Stimulated activated CD8-positive, alpha-beta memory T cell treated with anti-CD3 and anti-CD28 coated beads, Interleukin-12 subunit alpha, Interleukin-12 subunit beta, amount 100 ng/mL, for 24 hours (primary cell): ENCODE results near the gene ALS2.
"Not testable (repeated sequence)": the region's sequence is repeated elsewhere in the genome, so short reads cannot be mapped to it uniquely, and the experiment has no call there.

Experiments
- DNase-seq: peaks from one replicate; pipeline ENCODE4 v3.0.0-alpha.2; 2020; ENCODE audit errors: extremely low read depth

The ALS2 gene

DNA sequence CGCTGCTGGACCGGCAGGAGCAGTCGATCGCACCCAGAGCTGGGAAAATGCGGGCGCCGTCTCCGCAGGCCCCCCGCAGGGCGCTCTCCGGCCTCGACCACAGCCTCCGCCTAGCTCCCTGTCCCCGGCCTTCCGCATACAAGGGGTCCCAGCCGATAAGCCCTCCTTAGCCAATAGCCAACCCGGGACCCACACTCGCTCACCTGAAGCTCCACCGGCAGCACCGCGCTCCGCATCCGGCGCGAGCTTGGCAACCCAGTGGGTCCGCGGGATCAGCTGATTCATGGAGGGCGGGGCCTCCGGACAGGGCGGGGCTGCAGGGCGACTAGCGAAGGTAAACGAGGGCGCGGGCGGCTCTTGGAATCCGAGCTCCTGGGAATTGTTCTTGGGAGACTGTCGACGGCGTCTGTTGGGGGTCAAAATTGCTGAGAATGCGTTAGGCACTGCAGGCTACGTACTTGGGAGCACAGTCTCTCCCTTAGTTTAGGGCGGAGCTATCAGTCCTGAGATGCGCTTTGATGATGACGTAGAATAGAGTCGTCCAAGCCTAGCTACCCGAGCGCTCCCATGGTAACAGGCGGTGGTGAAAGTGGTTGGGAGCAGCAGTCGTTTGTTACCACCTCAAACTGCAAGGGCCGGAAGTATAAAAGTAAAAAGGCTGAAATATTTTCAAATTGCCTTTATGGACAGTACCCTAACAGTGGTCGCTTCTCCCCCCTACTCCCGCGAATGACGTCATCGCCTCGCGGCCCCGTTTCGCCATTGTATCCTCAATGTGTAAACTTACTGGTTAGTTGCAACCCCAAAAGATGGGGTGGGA is at the start of gene ALS2:
Gene ALS2, minus strand, starts transcription at position 260 of the 820 bp plus-strand sequence. CDS start 12,048 bp downstream, outside the sequence.
- DNase-seq, result peak; percentile 83

DNA sequence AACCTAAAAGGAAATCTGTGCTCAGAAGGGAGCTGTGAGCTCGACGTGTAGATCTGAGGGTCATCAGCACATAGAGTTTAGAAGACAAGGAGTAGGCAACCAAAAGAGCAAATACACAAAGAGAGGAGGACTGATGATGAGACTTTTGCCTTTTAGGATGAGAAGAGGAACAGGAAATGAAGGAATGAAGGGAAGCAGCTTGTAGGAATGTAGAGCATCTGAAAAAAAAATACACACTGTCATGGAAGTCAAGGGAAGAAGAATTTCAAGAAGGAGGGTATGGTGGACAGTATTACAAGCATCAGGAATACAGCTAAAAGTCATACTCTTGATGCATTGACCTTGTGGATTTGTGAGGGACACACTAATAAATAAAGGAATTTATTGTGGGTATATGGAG is 47.5 kb upstream of the ALS2 start:
- no peak for DNase-seq

DNA sequence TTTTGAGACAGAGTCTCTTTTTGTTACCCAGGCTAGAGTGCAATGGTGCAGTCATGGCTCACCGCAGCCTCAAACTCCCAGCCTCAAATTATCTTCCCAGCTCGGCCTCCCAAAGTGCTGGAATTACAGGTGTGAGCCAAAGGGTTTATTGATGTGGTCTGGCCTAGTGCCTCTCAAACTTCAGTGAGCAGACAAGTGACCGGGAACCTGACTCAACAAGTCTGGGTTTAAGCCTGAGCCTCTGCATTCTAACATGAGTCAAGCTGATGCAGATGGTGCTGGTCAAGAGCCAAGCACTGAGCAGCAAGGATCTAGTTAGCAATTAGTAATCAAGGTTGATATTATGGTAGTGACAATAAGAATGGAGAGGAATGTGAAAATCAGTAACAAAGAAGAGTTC is 46.9 kb upstream of the ALS2 start:
- DNase-seq, result no peak

DNA sequence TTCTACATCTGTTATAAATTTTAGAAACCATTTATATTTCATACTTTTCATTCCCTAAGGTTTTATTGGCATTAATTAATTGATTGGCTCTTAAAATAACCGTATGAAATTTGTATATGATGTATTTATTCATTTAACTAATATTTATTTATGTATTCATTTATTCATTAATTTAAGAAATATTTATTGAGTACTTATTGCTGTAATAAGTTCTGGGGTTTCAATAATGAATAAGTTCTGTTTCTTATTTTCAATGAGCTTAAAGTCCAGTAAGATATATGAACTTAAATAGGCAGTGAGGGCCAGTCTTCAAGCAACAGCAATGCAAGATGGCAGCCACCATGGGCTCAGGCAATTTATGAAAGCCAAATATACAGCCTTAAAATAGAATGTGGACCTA is 43.5 kb upstream of the ALS2 start:
- DNase-seq, result no peak

DNA sequence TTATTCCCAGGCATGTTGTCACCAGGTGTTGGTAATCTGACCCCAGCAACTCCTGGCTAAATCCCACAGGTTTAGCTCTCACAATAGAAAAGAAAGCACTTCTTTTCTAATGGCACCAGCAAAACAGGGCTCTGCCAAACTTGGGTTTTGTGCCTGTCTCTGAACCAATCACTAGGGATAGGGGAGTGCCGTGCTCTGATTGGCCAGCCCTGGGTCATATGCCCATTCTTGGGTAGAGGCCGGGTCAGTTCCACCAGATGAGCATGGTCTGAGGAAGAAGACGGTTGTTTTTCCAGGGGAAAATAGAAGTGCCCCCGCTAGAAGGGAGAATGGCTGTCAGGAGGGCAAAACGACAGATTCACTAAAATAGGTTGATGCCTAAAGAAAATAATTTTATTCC is 40.3 kb upstream of the ALS2 start:
- DNase-seq, result no peak

DNA sequence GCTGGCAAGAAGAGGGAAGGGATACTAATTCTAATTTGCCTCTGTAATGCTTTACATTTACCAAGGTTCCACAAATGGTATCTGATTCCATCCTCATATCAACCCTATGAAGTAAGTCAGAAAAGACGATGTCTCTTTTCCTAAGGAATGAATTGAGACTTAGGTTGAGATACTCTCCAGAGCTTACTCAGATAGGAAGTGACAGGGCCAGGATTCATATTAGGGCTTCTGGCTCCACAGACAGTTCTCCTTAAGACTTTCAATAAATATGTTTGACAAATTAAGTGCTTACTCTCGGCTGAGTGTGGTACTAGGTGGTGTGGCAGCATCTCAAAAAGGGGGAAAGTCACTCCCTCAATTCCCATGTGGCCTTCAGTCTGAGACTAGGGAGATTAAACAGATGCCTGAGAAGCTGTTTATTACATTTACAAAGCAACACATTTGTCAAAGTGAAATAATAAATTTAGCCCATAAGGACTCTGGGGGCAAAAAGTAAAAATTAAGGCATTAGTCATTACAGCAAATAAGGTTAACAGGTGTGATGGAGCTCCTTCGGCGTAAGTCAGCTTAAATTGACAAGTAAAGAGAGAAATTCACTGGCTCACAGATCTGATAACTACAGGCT is 39.8 kb upstream of the ALS2 start:
- no peak for DNase-seq

DNA sequence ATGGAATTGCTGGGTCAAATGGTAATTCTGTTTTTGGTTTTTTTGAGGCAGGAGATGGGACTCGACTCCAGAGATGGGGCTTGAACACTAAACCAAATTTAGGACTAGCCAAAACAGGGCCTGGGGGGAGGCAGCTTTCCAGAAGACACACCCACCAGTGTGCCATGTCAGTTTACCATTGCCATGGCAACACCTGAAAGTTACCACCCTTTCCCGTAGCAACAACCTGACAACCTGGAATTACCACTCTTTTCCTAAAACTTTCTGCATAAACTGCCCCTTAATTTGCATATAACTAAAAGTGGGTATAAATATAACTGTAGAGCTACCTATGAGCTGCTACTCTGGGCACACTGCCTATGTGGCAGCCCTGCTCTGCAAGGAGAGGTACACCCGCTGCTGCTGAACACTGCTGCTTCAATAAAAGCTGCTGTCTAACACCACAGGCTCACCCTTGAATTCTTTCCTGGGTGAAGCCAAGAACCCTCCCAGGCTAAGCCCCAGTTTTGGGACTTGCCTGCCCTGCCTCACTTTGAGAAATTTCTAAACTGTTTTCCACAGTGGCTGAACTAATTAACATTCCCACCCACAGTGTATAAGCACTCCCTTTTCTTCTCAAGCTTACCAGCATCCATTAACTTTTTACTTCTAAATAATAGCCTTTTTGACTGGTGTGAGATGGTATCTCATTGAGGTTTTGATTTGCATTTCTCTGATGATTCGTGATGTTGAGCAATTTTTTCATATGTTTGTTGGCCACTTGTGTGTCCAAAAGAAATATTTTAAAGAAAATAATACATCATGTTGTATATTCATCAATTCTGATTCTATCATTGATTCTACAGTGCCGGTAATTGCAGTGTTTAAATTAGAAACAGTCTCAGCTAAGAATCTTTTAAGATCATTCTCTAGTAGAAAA is 36.2 kb upstream of the ALS2 start:
- no peak for DNase-seq

DNA sequence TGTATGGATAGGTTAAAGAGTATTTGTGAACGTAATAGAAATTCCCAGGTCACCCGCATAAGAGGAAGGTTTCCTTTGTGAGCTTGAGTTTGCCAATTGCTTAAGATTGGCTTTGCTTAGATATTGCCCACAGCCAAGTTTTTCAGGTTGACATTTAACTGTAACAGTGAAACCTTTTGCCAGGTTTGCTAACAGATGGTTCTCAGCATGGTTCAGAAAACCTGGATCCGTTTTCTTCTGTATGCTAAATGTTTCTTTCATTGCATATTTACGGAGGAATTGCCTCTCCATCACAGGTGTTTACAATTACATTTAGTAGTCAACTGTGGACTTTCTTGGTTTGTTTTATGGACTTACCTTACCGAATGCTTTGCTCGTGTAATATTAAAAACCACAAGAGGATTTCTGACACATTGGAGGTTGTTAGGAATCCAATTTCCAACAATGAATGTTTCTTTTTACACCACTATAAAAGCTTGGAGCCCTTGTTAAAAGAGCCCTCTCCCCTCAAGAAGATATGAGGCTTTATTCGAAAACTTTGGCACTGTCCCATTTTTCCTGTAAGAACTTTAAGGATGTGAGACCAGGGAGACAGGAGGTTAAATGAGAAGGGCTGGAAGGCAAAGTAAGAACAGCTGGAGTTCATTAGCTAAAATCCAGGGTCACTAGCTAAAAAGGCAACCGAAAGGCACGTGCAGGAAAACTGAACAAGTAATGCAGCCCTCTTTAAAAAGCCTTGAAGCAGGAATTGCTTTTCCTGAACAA is 33.4 kb upstream of the ALS2 start:
- no peak for DNase-seq

DNA sequence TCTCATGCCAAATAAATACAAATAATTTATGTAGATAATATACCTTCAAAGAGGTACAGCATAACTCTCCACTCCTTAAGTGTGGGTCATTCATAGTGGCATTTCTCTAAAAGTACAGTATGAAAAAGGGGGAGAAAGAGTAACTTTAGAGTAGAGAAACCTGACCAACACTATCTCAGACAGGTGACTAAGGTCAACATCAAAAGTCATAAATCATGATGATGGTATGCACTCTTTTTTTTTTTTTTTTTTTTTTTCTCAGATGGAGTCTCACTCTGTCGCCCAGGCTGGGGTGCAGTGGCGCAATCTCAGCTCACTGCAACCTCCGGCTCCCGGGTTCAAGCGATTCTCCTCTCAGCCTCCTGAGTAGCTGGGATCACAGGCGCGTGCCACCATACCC is 29.9 kb upstream of the ALS2 start:
- not testable (repeated sequence) for DNase-seq

DNA sequence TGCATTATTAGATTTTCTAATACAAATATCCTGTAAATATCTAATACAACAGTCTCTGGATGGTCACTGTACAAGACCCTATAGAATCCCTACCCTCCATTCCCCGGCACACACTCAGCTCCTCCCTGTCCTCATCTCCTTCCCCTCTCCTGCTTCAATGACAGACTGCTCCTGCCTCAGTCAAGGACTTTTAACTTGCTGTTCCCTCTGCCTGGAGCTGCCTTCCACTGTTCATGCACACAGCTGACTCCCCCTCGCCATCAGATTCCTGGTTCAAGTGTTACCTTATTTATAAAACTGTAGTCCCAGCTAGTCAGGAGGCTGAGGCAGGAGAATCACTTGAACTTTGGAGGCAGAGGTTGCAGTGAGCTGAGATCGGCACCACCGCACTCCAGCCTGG is 28.9 kb upstream of the ALS2 start:
- DNase-seq, result no peak

DNA sequence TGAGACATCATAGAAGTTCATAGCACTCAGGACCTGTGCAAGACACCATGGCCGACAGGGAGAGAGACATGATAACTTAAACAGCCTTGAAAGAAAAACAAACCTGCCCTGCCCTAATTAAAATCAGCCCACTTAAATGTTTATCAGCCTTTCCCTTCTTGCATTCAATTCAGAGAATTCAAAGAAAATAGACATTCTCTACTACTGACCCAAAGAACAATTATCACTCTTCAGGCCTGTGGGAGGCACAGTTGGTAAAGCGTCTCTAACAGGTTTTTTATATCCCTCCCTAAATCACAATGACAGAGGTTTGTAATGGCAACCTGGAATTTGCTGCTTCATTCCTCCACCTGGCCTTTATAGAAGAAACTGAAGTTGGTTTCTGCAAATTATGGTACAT is 27.3 kb upstream of the ALS2 start:
- DNase-seq, result no peak

DNA sequence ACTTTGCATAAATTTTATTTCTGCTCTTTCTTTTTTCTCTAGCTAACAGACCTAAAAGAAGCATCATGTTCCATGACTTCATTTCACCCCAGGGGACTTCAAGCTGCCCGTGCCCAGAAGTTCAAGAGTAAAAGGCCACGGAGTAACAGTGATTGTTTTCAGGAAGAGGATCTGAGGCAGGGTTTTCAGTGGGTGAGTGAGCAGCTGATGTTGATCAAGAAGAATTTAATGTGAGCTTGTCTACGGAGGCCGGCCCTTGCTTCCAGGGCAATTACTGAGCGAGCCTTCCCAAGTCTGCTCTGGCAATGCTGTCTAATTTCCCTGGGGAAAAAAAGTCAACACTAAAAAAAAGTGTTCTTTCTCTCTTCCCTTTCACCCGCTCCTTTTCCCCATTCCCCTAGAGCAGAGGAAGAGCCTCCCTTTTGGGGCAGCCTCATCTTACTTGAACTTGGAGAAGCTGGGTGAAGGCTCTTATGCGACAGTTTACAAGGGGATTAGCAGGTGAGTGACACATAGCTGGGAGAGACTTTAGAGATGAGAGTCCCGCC is 26.8 kb upstream of the ALS2 start:
- no peak for DNase-seq

DNA sequence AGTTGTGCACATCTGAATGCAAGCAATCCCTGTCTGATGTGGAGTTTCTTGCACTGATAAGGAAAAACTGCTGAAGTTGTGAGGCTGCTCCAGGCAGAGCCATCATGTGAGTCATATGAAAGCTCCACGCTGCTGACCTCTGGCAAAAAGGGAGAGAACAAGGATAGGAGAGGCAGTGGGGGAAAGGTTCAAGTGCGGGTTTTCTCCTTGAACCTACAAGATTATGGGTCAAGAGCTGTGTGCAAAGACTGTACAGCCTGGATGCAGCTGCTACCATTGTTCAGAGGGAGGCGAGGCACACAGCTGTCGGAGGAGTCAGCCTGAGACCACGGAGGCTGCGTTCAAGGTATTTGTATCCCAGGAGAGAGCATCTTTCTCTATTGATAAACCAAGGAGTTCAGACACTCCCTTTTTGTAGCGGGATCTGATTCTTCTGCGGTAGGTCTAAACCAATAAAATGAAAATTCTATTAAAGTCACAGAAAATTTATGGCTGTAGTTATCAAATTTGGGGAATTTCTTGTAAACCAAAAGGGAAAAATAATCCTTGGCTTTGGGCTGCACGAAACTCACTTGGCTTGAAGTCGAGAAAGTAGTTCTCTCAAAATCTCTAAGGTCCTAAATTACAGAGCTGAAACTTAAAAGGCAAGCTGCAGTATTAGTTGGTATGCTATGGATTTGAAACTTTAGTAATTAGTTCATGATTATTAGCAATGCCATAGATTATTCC is 25.9 kb upstream of the ALS2 start, which contains the start of gene CDK15:
Gene CDK15, plus strand, starts transcription at position 96 of the 729 bp plus-strand sequence. Its CDS starts 128 bp downstream, at position 224.
- no peak for DNase-seq

DNA sequence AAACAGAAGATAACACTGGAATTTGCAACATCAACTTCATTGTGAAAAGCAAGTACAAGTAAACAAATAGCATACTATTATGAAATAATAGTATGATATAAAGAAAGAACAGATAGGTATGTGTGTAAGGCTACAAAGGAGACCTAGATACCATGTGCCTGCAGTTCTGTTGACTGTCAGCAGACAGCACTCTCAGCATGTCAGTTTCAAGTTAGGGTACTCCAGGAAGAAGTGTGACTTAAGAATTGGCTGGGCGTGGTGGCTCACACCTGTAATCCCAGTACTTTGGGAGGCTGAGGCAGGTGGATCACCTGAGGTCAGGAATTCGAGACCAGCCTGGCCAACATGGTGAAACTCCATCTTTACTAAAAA is 18.2 kb upstream of the ALS2 start:
- not testable (repeated sequence) for DNase-seq

DNA sequence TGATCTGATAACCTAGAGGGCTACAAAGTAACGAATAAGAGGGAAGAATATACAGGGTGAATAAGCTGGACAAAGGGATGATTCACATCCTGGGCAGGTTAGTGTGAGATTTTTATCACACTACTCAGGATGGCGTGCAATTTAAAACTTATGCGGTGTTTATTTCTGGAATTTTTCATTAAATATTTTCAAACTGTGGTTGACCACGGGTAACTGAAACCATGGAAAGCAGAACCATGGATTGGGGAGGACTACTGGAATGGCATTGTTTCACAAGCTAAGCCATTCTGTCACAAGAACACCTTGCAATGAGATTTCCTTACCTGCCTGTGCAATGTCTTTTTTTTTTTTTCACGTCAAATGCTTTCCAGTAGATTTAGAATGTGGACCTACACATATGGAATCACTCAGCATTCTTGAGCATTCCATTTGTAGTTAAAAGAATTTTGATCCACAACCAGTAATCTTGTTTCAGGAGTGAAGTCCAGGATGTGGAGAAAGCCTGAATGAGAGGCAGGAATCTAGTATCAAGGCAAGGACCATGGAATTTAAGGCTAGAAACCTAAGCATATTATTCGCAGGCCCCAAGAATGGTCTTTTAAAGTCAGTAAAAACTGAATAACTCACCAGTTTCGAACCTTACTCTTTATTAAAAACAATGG is 17.6 kb upstream of the ALS2 start:
- no peak for DNase-seq

DNA sequence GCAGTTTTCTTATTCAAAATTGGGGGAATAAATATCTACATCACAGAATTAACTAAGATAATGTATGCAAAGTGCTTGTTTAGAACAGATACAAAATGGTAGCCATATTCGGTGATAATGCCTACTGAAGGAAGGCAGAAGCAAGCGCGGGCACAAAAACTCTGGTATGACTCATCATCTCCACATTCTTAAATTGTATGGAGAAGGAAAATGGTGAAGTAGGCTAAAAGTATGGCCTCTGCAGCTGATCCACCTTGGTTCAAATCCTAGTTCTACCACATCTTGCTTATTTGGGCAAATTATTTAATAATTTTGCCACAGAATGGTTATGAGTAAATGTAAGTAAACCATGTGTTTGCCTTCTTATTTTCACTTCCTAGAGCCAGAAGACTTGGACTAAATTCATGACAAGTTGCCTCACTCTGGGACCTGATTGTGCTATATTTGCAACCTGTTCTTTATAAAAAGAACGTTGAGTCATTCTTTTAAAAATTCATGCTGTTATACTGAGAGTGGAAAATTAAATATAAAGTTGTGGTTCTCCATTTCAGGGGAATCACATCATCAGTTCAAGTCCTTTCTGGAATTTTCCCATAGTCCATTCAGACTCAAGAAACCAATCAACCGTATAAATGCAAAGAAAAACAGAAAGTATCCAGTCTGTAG is 16.6 kb upstream of the ALS2 start:
- no peak for DNase-seq

DNA sequence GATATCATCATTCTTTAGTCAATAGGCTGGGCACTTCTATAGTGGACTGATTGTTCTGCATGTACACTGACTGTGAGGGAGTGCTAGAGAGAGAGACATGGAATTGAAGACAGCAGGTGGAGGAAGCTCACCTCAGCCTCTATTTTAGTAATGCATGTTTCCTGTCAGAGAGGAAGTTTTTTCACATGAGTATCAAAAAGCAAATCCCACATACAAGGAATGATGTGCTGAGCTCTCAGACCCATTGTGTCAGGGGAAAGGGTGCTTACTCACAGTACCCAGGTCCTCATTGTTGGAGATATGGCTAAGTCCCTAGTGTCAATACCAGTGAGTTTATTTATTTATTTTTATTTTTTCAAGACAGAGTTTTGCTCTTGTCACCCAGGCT is 15.7 kb upstream of the ALS2 start:
- DNase-seq, result no peak

DNA sequence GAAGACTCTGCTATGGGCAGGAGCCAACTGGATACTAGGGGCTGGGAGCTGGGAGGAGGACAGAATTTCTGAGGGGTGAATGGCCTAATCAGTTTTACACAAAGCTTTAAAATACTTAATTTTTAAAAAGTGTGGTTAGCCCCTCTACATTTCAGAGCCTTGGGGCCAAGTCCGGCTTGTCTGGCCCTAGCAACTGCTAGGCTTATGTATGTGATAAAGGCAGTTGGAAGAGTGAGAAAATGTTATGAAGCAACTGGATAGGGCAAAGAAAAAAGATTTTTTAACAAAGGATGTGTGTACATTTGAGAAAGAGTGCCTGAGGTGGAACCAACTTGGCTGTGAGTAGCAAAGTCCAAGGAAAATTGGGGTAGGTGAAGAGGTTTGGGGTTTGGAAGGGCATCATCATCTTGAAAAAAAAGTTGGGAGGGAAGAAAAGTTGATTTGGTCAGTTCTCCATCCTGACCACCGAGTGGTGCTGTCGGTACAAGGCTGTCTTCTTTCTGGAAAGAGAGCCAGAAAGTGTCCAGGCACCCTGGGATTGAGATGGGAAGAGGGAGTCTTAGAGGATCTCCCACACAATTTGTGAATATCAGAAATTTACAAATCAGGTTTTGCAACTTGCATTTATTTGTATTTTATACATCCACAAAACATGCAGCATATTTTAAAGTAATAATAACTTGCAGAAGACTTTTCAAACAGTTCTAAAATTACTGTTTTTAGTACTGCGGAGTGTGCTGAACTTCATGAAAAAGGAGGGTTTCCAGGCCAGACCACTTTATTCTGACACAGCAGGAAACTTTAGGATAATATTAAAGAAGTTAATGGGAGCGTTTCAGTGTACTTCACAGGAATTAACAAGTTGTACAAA is 15.1 kb upstream of the ALS2 start:
- no peak for DNase-seq

DNA sequence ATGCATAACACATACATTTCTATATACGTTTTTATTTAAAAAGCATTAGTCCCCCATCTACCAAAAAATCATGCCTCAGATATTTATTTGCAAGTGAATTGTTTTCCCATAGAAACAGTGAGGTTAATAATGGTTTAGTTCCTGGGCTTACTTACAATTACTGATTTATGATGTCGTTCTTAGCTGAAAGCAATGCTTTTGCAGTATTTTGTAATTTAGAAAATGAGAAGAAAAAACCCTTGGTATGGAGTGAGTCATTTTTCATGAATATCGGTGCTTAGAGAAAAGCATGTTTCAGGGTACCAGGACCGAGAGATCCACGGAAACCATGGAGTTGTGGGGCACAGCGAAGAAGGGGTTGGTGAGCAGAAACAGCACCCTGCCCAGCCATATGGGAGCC is 13.6 kb upstream of the ALS2 start:
- no peak for DNase-seq
